ENCODE results near the gene TSHZ2.

GRCh38 chr20:53220482-53221307, 248.5 kb downstream of the TSHZ2 start:
- TF ChIP-seq EZH2 (IDR thresholded peaks at IDR 0.05; ENCODE audit: borderline replicate concordance, insufficient read depth, low read length, poor library complexity, severe bottlenecking) (no peak), CTCF (IDR thresholded peaks at IDR 0.05; ENCODE audit: poor library complexity, severe bottlenecking) (no peak), POLR2AphosphoS5 (IDR thresholded peaks at IDR 0.05) (no peak), REST (IDR thresholded peaks at IDR 0.05; ENCODE audit: borderline replicate concordance) (no peak), RAD21 (conservative IDR thresholded peaks at IDR 0.05) (no peak)
